HT1080 (cell line): ENCODE data around the gene KIRREL3. TPM values are rescaled to one million over a fixed set of nuclear protein-coding genes. Genes with fewer than 3 reads are reported as not detected.

Experiments used
- DNase-seq: peaks from one replicate; pipeline ENCODE4 v3.0.0-alpha.2; 2015; ENCODE audit warnings: low read depth
- total RNA-seq: library from RNA; depleted of rRNA; stranded (reverse); fragments of >200 nt; shearing (Covaris generic); gene quantifications from 2 replicates; pipeline ENCODE4 v1.2.3, GENCODE V29; 2014

KIRREL3 gene
- total RNA-seq, 1 experiment from 2014 or later = 1.7 TPM

GRCh38 chr11:126606484-126606883 is 394.1 kb downstream of the KIRREL3 start:
- no peak for DNase-seq

GRCh38 chr11:126604461-126604860 is 396.1 kb downstream of the KIRREL3 start:
- no peak for DNase-seq

GRCh38 chr11:126603486-126603885 is 397.1 kb downstream of the KIRREL3 start:
- no peak for DNase-seq

GRCh38 chr11:126602993-126603392 is 397.6 kb downstream of the KIRREL3 start:
- no peak for DNase-seq

- no peak for DNase-seq
Measured at GRCh38 chr11:126602349-126602940, 398.1 kb downstream of the KIRREL3 start.

GRCh38 chr11:126601550-126602215 is 398.9 kb downstream of the KIRREL3 start:
- DNase-seq = no peak

GRCh38 chr11:126601136-126601535 is 399.4 kb downstream of the KIRREL3 start:
- DNase-seq = no peak

- no peak for DNase-seq
Measured at GRCh38 chr11:126599217-126599897, 401.2 kb downstream of the KIRREL3 start.

GRCh38 chr11:126598344-126599216 is 402.0 kb downstream of the KIRREL3 start:
- no peak for DNase-seq

GRCh38 chr11:126597041-126597440 is 403.5 kb downstream of the KIRREL3 start:
- no peak for DNase-seq

- DNase-seq = no peak
Measured at GRCh38 chr11:126596474-126596873, 404.1 kb downstream of the KIRREL3 start.

- DNase-seq = no peak
Measured at GRCh38 chr11:126595560-126595959, 405.0 kb downstream of the KIRREL3 start.

- DNase-seq = no peak
Measured at GRCh38 chr11:126594921-126595367, 405.6 kb downstream of the KIRREL3 start.

- no peak for DNase-seq
Measured at GRCh38 chr11:126592496-126593410, 407.8 kb downstream of the KIRREL3 start.

GRCh38 chr11:126591966-126592489 is 408.5 kb downstream of the KIRREL3 start:
- DNase-seq = no peak

GRCh38 chr11:126589492-126589803 is 411.1 kb downstream of the KIRREL3 start:
- DNase-seq = no peak

GRCh38 chr11:126588630-126589491 is 411.7 kb downstream of the KIRREL3 start:
- DNase-seq = no peak

GRCh38 chr11:126587541-126587940 is 413.0 kb downstream of the KIRREL3 start:
- no peak for DNase-seq

- DNase-seq = peak; percentile 97
Measured at GRCh38 chr11:126585774-126586491, 414.6 kb downstream of the KIRREL3 start.
